Calu3 (cell line): ENCODE measurements around the gene DBX1. TPM values are rescaled to one million over a fixed set of nuclear protein-coding genes. Genes with fewer than 3 reads are reported as not detected.

Experiments
- BruUV-seq: library from RNA; stranded (reverse); fragments of 400-500 nt; replicated peaks from 2 replicates; lab custom pipeline; 2021; lab: Mats Ljungman, UMichigan
- CTCF ChIA-PET: fragments of 300-600 bp; sonication (Branson Sonifier 250); formaldehyde crosslinking; loops from one replicate; lab custom pipeline; 2022; ENCODE audit warnings: antibody characterized with exemption; lab: Charles Lee
- DNase-seq: peaks from one replicate; pipeline ENCODE4 v3.0.0; 2022
- H3K27ac Mint-ChIP-seq: one replicate; pipeline ENCODE4 v1.8.0; 2022; ENCODE audit warnings: mixed read lengths; ENCODE audit not compliant: unreplicated experiment
- H3K27me3 Mint-ChIP-seq: one replicate; pipeline ENCODE4 v1.8.0; 2022; ENCODE audit warnings: mixed read lengths; ENCODE audit not compliant: unreplicated experiment
- H3K36me3 Mint-ChIP-seq: one replicate; pipeline ENCODE4 v1.8.0; 2022; ENCODE audit warnings: mild to moderate bottlenecking, moderate library complexity, mixed read lengths; ENCODE audit not compliant: insufficient read depth, unreplicated experiment
- H3K4me1 Mint-ChIP-seq: one replicate; pipeline ENCODE4 v1.8.0; 2022; ENCODE audit warnings: mild to moderate bottlenecking, low read depth, mixed read lengths; ENCODE audit not compliant: unreplicated experiment
- H3K4me3 Mint-ChIP-seq: one replicate; pipeline ENCODE4 v1.8.0; 2022; ENCODE audit warnings: mild to moderate bottlenecking, low read depth, moderate library complexity, mixed read lengths; ENCODE audit not compliant: unreplicated experiment
- H3K9me3 Mint-ChIP-seq: one replicate; pipeline ENCODE4 v1.8.0; 2022; ENCODE audit warnings: low read depth, mixed read lengths; ENCODE audit not compliant: unreplicated experiment
- CTCF ChIP-seq: fragments of 200-600 bp; IDR thresholded peaks from one replicate; pipeline ENCODE4 v1.8.0; 2022; ENCODE audit warnings: antibody characterized with exemption; ENCODE audit not compliant: unreplicated experiment
- intact Hi-C: fragments of 100-400 bp; cut with micrococcal nuclease; formaldehyde crosslinking; loops from one replicate; pipeline ENCODE4 v1.10.0; 2022; ENCODE audit not compliant: unreplicated experiment
- total RNA-seq: library from RNA; stranded (reverse); gene quantifications from 2 replicates; pipeline ENCODE4 v1.2.3, GENCODE V29; 2022

The DBX1 gene
- total RNA-seq, 1 experiment from 2014 or later = not detected

DNA sequence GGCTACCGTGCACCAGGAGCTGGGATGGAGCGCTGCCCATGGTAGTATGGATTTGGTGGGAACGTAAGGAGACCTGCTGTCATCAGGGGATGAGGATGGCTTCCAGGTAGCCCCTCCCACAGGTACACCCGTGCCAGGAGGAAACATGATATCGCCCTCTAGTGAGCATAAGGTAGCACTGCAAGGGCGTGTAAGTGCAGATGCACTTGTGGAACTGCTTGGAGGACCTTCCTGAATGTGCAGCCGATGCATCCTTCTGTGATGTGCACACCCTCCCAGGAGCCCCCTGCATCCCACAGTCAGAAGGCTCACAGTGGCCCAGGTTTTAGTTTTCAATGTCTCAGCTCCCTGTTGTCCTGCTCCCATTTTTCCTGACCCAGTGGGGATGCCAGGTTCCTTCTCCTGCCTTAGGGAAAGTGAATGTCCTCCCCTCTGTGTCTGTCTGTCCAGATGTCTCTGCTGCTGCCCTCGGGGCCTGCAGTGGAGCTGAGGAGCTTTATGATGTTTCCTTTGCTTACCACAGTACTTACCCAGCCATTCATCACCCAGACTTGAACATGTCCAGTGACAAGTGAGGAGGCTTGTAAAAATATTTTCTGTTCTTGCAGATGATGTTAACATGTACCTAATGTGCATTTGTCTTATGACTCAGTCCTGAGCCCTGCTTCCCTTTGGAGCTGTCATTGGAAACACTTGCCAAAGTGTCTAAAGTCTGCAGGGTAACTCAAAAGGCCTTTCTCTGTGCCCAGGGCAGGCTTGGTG lies 49.2 kb downstream of the DBX1 start:
- CTCF ChIA-PET = interaction anchor here (0.7 to 2.4 kb wide), 7 partner anchors 17 to 192 kb away, joined by 3 to 9 read pairs (median 4); no protein-coding TSS in a partner anchor
- Mint-ChIP-seq H3K36me3 (peaks cover 14% of the 10 kb centered on the region), H3K27me3 (no peaks in the 10 kb centered on the region), H3K4me1 (peaks cover 29% of the 10 kb centered on the region), H3K9me3 (no peaks in the 10 kb centered on the region), H3K27ac (peak overlapping the region; percentile 81), H3K4me3 (no peak overlapping the region)
- intact Hi-C loops = loop anchor here (5.0 kb wide), 2 partner anchors 174 to 204 kb away; no protein-coding TSS in a partner anchor
- BruUV-seq = no TSS peak
- DNase-seq = peak; percentile 78
- TF ChIP-seq CTCF = peak; percentile 77

GRCh38 chr11:20109731-20110445 lies 50.4 kb downstream of the DBX1 start:
- H3K4me1 Mint-ChIP-seq = peaks cover 29% of the 10 kb centered on the region
- H3K36me3 Mint-ChIP-seq = peaks cover 16% of the 10 kb centered on the region
- no peak for TF ChIP-seq CTCF
- no peak for DNase-seq
- no peak overlapping the region for H3K27ac Mint-ChIP-seq
- BruUV-seq = no TSS peak
- no peaks in the 10 kb centered on the region for H3K27me3 Mint-ChIP-seq
- intact Hi-C loops = loop anchor here (5.0 kb wide), 2 partner anchors 173 to 203 kb away; no protein-coding TSS in a partner anchor
- H3K9me3 Mint-ChIP-seq = no peaks in the 10 kb centered on the region
- H3K4me3 Mint-ChIP-seq = no peak overlapping the region
- CTCF ChIA-PET = interaction anchor here (0.6 kb wide), 1 partner anchor 1381 kb away, joined by 3 read pairs; no protein-coding TSS in a partner anchor

Other genes starting within 250 kb of the DBX1 start
- gene HTATIP2, start 203.2 kb upstream of the DBX1 start, total RNA-seq = 94.7 and 106 TPM in 2 replicates
- gene PRMT3, start 227.2 kb upstream of the DBX1 start, total RNA-seq = 23.1 and 24.0 TPM in 2 replicates